ENCODE results near the gene USP32.
"Not testable (repeated sequence)": the region's sequence is repeated elsewhere in the genome, so short reads cannot be mapped to it uniquely, and the experiment has no call there.

USP32 gene, protein sequence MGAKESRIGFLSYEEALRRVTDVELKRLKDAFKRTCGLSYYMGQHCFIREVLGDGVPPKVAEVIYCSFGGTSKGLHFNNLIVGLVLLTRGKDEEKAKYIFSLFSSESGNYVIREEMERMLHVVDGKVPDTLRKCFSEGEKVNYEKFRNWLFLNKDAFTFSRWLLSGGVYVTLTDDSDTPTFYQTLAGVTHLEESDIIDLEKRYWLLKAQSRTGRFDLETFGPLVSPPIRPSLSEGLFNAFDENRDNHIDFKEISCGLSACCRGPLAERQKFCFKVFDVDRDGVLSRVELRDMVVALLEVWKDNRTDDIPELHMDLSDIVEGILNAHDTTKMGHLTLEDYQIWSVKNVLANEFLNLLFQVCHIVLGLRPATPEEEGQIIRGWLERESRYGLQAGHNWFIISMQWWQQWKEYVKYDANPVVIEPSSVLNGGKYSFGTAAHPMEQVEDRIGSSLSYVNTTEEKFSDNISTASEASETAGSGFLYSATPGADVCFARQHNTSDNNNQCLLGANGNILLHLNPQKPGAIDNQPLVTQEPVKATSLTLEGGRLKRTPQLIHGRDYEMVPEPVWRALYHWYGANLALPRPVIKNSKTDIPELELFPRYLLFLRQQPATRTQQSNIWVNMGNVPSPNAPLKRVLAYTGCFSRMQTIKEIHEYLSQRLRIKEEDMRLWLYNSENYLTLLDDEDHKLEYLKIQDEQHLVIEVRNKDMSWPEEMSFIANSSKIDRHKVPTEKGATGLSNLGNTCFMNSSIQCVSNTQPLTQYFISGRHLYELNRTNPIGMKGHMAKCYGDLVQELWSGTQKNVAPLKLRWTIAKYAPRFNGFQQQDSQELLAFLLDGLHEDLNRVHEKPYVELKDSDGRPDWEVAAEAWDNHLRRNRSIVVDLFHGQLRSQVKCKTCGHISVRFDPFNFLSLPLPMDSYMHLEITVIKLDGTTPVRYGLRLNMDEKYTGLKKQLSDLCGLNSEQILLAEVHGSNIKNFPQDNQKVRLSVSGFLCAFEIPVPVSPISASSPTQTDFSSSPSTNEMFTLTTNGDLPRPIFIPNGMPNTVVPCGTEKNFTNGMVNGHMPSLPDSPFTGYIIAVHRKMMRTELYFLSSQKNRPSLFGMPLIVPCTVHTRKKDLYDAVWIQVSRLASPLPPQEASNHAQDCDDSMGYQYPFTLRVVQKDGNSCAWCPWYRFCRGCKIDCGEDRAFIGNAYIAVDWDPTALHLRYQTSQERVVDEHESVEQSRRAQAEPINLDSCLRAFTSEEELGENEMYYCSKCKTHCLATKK (N-terminal part only)

DNA sequence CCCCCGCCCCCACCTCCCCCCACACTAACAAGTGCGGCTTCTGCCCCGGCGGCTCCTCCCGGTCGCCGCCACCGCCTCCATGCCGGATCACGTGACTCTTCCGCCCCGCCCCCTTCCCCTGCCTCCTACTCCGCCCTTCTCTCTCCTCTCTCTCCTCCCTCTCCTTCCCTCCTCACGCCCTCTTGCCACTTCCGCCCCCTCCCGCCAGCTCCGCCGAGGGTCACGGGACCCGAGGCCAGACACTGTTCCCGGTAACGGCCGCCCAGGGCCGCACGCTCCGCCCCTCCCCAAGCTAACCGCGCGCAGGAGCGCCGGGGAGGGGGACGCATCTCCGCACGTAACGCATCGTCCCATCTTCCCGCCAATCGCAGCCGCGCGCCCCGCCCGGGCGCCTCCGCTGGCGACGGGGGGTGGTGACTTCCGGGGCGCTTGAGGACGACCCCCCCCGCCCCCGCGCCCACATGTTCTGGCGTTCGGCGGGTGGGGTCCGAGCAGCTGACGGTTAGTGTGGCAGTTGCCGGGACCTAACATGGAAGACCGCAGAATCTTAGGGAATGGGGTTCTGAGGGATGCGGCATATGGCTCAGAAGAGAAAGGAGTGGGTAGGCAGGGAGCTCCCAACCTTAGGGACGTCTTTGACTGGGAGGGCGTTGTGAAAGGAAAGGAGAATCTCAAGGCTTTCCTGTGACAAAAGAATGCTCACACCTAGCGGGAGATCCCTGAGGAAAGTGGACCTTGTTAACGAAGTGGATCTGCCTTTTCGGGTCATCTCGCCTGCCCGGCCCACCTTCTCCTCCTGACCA is at the start of gene USP32:
USP32 (minus strand) TSS at position 92 of the 803 bp plus-strand sequence. CDS start 194 bp downstream, outside the sequence.
- TF ChIP-seq, protein P1, sequence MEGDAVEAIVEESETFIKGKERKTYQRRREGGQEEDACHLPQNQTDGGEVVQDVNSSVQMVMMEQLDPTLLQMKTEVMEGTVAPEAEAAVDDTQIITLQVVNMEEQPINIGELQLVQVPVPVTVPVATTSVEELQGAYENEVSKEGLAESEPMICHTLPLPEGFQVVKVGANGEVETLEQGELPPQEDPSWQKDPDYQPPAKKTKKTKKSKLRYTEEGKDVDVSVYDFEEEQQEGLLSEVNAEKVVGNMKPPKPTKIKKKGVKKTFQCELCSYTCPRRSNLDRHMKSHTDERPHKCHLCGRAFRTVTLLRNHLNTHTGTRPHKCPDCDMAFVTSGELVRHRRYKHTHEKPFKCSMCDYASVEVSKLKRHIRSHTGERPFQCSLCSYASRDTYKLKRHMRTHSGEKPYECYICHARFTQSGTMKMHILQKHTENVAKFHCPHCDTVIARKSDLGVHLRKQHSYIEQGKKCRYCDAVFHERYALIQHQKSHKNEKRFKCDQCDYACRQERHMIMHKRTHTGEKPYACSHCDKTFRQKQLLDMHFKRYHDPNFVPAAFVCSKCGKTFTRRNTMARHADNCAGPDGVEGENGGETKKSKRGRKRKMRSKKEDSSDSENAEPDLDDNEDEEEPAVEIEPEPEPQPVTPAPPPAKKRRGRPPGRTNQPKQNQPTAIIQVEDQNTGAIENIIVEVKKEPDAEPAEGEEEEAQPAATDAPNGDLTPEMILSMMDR (IDR thresholded peaks at IDR 0.05; ENCODE audit: low read length, missing control alignments), result no peak
- DNase-seq (ENCODE audit: low read depth), result peak; percentile 99
- H3K4me3 ChIP-seq (replicated peaks; ENCODE audit: low read depth, low read length), result peak within 1 kb of the TSS; percentile 94

DNA sequence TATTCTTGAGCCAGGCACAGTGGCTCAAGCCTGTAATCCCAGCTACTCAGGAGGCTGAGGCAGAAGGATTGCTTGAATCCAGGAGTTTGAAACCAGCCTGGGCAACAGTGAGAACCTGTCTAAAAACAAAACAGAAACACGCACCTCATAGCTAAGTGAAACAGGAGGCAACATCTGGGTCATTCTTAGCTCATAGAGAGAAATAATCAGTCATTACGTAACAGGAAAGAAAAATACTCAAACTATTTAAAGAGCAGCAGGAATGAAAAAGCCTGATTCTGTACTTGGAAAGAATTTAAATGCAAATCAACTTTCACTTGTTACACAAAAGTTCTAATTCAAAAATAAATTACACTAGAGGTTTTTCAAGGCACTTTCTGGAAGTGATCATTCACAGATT is 47.6 kb upstream of the USP32 start:
- H3K4me3 ChIP-seq (replicated peaks; ENCODE audit: low read depth, low read length), result no peak overlapping the region
- DNase-seq (ENCODE audit: low read depth), result peak; percentile 78
- TF ChIP-seq, protein P1 (IDR thresholded peaks at IDR 0.05; ENCODE audit: low read length, missing control alignments), result no peak

DNA sequence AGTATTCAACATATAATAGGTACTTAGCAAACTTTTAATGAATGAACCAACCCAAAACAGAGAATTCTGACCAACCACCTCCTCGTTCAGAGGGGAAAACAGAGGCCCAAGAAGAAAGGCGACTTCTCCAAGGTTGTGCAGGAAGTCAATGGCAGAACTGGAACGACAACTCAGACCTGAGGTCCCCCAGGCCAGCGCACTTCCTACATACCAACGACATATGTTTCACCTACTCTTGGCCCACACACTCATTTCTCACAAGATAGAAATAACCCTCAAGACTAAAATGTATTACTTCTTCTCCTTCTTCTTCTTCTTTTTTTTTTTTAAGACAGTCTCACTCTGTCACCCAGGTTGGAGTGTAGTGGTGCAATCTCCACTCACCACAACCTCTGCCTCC is 44.7 kb upstream of the USP32 start:
- DNase-seq (ENCODE audit: low read depth), result no peak
- TF ChIP-seq, protein P1 (IDR thresholded peaks at IDR 0.05; ENCODE audit: low read length, missing control alignments), result no peak

DNA sequence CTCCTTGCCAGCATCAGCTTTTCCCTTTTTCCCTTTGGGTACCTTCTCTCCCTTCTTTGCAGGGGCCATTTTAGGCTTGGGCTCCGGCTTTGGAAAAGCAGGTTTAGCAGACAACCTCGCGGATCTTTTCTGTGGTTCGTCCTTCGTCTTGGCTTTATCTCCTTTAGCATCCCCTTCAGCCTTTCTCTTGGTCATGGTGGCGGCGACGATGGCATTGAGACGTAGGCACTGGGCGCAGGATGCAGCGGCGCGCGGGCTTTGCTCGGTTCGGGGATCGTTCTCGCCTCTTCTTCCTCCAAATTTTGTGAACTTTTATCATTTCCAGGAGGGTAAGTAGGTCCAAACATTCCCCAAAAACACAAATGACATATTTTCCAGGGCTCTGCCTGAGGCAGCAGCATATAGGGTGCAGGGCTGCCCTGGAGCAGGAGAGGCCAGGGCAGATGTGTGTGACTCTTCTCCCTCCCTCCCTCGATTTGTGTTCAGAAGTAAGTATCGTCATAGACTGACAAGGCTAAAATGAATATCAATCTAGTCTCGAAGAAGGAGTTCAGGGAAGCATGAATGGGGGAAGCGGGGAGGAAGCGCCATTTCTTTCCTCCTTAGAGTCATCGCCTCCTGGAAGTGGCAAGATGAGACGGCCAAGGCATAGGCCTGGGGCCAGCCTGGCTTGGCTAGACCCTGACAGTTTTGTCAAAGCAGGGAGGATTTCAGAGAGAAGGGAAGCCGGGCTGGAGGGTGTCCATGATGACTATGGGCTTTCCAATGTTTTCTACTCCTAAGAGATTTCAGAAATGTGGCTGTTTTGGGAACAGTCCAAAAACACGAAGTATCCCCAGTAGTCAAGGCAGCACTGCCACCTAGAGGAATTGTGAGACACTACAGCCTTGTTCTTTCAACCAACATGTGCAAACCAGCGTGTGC is 43.6 kb upstream of the USP32 start:
- TF ChIP-seq, protein P1 (IDR thresholded peaks at IDR 0.05; ENCODE audit: low read length, missing control alignments), result peak; percentile 91
- peak overlapping the region; percentile 11 for H3K4me3 ChIP-seq (replicated peaks; ENCODE audit: low read depth, low read length)
- DNase-seq (ENCODE audit: low read depth), result peak; percentile 94

More for the DNA sequence above, 44.7 kb upstream of the USP32 start:
- no peak overlapping the region for H3K4me3 ChIP-seq (replicated peaks; ENCODE audit: low read depth, low read length)

DNA sequence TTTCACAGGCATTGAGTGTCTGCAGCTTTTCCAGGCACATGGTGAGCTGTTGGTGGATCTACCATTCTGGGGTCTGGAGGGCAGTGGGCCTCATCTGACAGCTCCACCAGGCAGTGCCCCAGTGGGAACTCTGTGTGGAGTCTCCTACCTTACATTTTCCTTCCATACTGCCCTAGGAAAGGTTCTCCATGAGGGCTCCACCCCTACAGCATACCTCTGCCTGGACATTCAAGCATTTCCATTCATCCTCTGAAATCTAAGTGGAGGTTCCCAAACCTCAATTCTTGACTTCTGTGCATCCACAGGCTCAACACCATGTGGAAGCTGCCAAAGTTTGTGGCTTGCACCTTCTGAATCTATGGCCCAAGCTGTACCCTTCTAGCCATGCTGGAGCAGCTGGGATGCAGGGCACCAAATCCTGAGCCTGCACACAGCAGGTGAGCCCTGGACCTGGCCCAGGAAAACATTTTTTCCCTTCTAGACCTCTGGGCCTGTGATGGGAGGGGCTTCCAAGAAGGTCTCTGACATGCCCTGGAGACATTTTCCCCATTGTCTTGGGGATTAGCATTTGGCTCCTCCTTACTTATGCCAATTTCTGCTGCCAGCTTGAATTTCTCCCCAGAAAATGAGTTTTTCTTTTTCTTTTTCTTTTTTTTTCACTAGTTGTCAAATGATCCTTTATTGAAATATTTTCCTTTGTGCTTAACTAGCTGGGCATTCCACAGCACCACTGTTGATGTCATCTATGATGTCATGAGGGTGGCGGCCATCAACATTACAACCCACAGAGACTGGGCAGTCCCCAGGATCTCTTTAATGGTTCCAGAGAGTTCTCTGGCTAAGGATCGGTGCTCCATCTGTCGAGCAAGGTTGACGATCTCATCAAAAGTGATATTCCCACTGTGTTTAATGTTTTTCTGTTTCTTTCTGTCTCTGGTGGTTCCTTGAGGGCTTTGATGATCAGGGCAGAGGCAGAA is 41.4 kb upstream of the USP32 start:
- not testable (repeated sequence) for DNase-seq (ENCODE audit: low read depth); H3K4me3 ChIP-seq (replicated peaks; ENCODE audit: low read depth, low read length)

DNA sequence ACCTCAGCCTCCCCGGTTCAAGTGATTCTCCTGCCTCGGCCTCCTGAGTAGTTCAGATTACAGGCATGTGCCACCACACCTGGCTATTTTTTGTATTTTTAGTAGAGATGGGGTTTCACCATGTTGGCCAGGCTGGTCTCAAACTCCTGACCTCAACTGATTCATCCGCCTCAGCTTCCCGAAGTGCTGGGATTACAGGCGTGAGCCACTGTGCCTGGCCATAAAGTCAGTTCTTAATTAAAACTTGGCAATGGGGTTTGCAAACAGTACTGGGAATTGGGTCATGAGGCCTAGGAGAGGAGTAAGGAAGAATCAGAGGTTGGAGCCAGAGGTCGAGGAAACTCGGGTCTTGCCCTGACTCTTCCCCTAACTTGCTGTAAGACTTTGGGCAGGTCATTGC is 38.6 kb upstream of the USP32 start:
- not testable (repeated sequence) for DNase-seq (ENCODE audit: low read depth); H3K4me3 ChIP-seq (replicated peaks; ENCODE audit: low read depth, low read length)

DNA sequence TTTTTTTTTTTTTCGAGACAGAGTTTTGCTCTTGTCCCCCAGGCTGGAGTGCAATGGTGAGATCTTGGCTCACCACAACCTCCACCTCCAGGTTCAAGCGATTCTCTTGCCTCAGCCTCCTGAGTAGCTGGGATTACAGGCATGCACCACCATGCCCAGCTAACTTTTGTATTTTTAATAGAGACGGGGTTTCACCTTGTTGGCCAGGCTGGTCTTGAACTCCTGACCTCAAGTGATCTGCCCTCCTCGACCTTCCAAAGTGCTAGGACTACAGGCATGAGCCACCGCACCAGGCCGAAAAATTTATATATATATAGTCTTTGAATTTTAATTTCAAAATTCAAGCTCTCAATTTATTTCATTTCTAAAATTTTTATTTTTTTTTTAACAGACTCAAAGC is 36.6 kb upstream of the USP32 start:
- DNase-seq (ENCODE audit: low read depth); H3K4me3 ChIP-seq (replicated peaks; ENCODE audit: low read depth, low read length): not testable (repeated sequence)
